ENCODE results near the gene DNASE1L1. TPM values are rescaled to one million over a fixed set of nuclear protein-coding genes. Genes with fewer than 3 reads are reported as not detected.
A peak's percentile ranks its signal among the peaks of the same experiment; 100 is the strongest.

Gene DNASE1L1
- total RNA-seq, 1 donor from 2014 or later = 13.5 TPM

DNA sequence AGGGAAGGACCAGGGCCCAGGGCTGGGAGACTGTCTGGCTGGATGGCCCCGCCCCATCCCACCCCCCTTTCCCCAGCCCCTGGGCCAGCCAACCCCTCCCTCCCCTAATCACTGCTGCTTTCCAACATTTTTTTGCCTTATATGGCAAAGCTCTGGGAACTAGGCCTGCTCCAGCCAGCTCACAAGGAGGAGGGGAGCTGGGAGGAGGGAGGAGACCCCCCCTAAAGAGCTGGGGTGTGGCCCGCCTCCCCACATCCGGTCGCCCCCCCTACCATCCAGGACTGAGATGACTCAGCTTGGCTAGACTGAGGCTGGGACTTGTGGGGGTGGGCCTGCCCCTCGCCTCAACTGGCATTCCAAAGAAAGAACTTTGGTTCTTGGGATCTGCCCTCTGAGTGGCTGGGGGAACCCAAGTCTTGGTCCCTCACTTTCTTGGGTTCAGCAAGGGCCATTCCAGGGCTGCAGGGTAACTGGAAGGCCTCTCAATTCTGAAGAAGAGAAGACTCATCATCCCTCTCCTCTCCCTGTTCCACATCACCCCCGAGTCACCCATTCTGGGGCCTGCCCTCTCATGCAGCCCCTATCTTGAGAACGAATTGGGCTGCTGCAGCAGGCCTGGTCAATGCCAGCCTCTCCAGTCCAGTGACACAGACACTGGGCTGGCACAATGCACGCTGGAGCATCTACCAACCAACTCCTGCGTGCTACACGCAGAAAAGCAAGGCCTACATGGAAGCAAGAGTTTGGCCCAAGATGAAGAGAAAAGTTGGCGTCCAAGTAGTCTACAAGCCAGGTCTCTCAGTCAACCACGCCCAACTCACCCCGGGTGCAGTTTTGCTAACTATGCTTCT lies 39.4 kb downstream of the DNASE1L1 start:
- H3K36me3 Mint-ChIP-seq (ENCODE audit: low read depth) = peaks cover 28% of the 10 kb centered on the region
- peak; percentile 90 for DNase-seq
- no peaks in the 10 kb centered on the region for H3K27me3 Mint-ChIP-seq
- H3K9me3 Mint-ChIP-seq = no peaks in the 10 kb centered on the region
- peak overlapping the region; percentile 95 for H3K4me3 Mint-ChIP-seq
- H3K4me1 Mint-ChIP-seq = peaks cover 13% of the 10 kb centered on the region
- intact Hi-C loops (cut with micrococcal nuclease) = loop anchor here (1.0 to 10.0 kb wide), 4 partner anchors 9 to 655 kb away; partner anchors contain the start of genes F8, FAM3A, FUNDC2 and TMEM187
- peak overlapping the region; percentile 93 for H3K27ac Mint-ChIP-seq

DNA sequence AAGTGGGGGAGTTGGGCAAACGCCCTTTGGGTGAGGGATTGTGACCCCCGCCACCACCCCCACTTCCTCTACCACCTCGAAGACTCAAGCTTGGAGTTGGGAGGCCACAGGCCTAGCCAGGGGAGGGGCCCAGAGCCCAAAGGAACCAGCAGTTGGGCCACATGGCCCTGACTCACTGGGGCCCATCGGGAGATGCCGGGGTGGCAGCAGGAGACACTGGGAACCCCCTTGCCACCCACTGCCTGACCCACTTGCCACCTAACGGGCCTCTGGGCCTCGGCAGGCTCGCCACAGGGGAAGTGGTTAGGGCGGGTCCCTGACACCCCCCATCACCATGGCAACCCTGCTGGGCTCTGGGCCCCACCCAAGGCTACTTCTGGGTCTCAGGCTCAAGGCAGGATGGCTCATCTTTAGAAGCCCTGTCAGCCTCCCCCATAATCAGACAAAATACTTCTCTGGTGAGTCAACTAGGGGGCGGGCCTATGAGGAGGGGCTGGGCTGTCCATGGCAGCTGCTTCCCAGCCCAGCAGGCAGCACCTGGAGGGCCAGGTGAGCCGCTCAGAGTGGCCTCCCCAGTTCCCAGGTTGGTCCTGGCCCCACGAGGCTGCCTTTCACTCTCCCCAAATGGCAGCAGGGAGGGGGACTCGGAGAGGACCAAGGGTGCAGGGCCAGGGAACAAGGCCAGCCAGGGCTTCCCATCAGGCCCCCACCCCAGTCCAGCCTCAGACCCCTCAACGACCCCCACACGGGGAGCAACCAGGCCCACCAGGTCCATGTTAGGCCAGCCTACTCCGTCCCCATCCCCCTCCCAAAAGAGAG lies 40.2 kb downstream of the DNASE1L1 start:
- H3K9me3 Mint-ChIP-seq = no peaks in the 10 kb centered on the region
- intact Hi-C loops (cut with micrococcal nuclease) = loop anchor here (1.0 kb wide), 2 partner anchors 9 to 397 kb away; partner anchors contain the start of gene TMEM187
- peaks cover 30% of the 10 kb centered on the region for H3K36me3 Mint-ChIP-seq (ENCODE audit: low read depth)
- H3K4me1 Mint-ChIP-seq = peaks cover 14% of the 10 kb centered on the region
- H3K27me3 Mint-ChIP-seq = no peaks in the 10 kb centered on the region
- peak overlapping the region; percentile 95 for H3K4me3 Mint-ChIP-seq
- peak overlapping the region; percentile 93 for H3K27ac Mint-ChIP-seq
- DNase-seq = peak; percentile 95

- peak overlapping the region; percentile 93 for H3K27ac Mint-ChIP-seq
- peak overlapping the region; percentile 95 for H3K4me3 Mint-ChIP-seq
- H3K27me3 Mint-ChIP-seq = no peaks in the 10 kb centered on the region
- DNase-seq = no peak
- peaks cover 14% of the 10 kb centered on the region for H3K4me1 Mint-ChIP-seq
- intact Hi-C loops (cut with micrococcal nuclease) = no loop called here
- peaks cover 34% of the 10 kb centered on the region for H3K36me3 Mint-ChIP-seq (ENCODE audit: low read depth)
- H3K9me3 Mint-ChIP-seq = no peaks in the 10 kb centered on the region
These were observed 41.4 kb downstream of the DNASE1L1 start for GRCh38 chrX:154367474-154368308.

DNA sequence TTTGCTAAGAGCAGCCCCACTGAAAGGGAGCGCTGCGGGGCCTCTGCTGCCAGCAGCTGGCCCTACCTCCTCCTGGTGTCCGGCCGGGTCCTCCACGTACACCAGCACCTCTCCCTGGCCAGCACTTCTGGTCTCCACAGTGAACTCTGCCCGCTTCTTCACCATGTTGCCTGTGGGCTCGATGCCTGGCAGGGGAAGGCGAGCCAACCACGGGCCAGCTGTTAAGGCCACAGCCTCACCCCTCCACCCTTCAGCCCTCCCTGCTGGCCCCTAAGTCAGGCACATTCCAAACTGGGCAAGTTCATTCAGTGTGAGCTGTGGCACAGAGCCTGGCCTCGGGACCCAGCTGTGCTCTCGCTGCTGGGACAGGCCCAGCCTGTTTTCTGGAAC lies 42.4 kb downstream of the DNASE1L1 start:
- Mint-ChIP-seq H3K4me1 (peaks cover 10% of the 10 kb centered on the region), H3K36me3 (ENCODE audit: low read depth) (peaks cover 36% of the 10 kb centered on the region), H3K27ac (peak overlapping the region; percentile 25), H3K9me3 (no peaks in the 10 kb centered on the region), H3K4me3 (no peak overlapping the region), H3K27me3 (no peaks in the 10 kb centered on the region)
- intact Hi-C loops (cut with micrococcal nuclease) = no loop called here
- DNase-seq = no peak

GRCh38 chrX:154365997-154366665 lies 42.9 kb downstream of the DNASE1L1 start:
- Mint-ChIP-seq H3K27ac (no peak overlapping the region), H3K9me3 (no peaks in the 10 kb centered on the region), H3K4me1 (peaks cover 10% of the 10 kb centered on the region), H3K27me3 (no peaks in the 10 kb centered on the region), H3K36me3 (ENCODE audit: low read depth) (peaks cover 42% of the 10 kb centered on the region), H3K4me3 (no peak overlapping the region)
- intact Hi-C loops (cut with micrococcal nuclease) = no loop called here
- DNase-seq = no peak

- peak overlapping the region; percentile 15 for H3K27ac Mint-ChIP-seq
These were observed 43.9 kb downstream of the DNASE1L1 start for GRCh38 chrX:154365052-154365600.

DNA sequence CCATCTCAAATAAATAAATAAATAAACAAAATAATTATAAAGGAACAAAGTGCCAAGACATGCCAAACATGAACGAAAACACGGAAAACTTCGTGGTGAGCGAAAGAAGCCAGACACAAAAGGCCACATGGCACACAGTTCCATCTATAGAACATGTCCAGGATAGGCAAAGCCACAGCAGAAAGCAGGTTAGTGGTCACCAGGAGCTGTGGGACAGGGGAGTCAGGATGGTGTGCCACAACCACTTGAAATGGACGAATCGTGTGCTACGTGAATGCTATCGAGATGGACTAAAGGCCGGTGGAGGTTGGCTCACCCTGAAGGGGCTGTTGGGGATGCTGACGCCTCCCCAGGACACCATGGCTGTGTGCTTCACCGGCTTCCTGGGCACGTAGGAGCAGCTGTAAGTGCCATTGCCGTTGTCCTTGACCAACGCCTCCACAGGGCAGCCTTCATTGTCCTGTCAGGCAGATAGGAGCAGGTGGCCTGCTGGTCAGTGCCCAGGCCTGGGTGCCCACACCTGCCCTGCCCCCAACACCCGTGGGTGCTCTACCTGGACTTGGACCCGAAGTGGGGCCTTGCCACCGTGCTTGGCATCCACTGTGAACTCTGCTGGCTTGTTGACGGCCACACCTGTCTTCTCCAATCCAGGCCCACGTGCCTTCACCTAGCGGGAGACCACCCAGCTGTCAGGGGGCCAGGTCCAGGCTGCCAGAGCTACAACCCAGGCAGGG lies 45.2 kb downstream of the DNASE1L1 start:
- intact Hi-C loops (cut with micrococcal nuclease) = no loop called here
- DNase-seq = no peak
- Mint-ChIP-seq H3K4me1 (peaks cover 10% of the 10 kb centered on the region), H3K36me3 (ENCODE audit: low read depth) (peaks cover 45% of the 10 kb centered on the region), H3K27ac (no peak overlapping the region), H3K9me3 (no peaks in the 10 kb centered on the region), H3K4me3 (no peak overlapping the region), H3K27me3 (no peaks in the 10 kb centered on the region)

More at GRCh38 chrX:154365052-154365600, 43.9 kb downstream of the DNASE1L1 start:
- H3K4me1 Mint-ChIP-seq = peaks cover 10% of the 10 kb centered on the region
- DNase-seq = no peak
- no peaks in the 10 kb centered on the region for H3K27me3 Mint-ChIP-seq
- no peak overlapping the region for H3K4me3 Mint-ChIP-seq
- peaks cover 46% of the 10 kb centered on the region for H3K36me3 Mint-ChIP-seq (ENCODE audit: low read depth)
- no peaks in the 10 kb centered on the region for H3K9me3 Mint-ChIP-seq
- intact Hi-C loops (cut with micrococcal nuclease) = no loop called here

GRCh38 chrX:154362085-154362742 lies 46.8 kb downstream of the DNASE1L1 start:
- Mint-ChIP-seq H3K4me3 (no peak overlapping the region), H3K9me3 (no peaks in the 10 kb centered on the region), H3K36me3 (ENCODE audit: low read depth) (peaks cover 47% of the 10 kb centered on the region), H3K27me3 (no peaks in the 10 kb centered on the region), H3K4me1 (peaks cover 7% of the 10 kb centered on the region), H3K27ac (no peak overlapping the region)
- no peak for DNase-seq
- intact Hi-C loops (cut with micrococcal nuclease) = no loop called here

DNA sequence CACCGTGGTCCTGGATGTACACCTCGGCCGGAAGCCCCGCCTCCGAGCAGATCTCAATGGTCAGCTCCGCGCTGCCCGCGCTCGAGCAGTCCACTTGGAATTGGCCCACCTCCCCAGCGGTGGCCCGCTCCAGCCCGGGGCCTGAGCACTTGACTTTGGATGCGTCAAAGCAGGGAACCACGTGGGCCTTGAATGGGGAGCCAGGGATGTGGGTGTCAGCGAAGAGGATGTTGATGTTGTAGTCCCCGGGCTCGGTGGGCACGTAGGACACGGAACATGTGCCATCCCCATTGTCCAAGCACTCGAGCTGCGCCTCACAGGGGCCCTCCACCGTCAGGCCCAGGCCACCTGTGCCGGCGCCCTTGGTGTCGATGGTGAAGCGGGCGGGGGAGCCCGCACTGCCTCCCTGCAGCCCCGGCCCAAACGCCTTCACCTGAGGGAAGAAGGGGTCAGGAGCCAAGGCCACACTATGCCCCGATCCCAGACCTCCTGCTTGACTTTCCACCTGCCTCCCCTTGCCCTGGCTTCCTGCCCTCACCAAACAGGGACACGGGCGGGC lies 48.8 kb downstream of the DNASE1L1 start:
- intact Hi-C loops (cut with micrococcal nuclease) = no loop called here
- Mint-ChIP-seq H3K27me3 (no peaks in the 10 kb centered on the region), H3K9me3 (no peaks in the 10 kb centered on the region), H3K27ac (no peak overlapping the region), H3K4me3 (no peak overlapping the region), H3K36me3 (ENCODE audit: low read depth) (peaks cover 40% of the 10 kb centered on the region), H3K4me1 (peaks cover 10% of the 10 kb centered on the region)
- DNase-seq = no peak

- DNase-seq = no peak
- peaks cover 37% of the 10 kb centered on the region for H3K36me3 Mint-ChIP-seq (ENCODE audit: low read depth)
- no peaks in the 10 kb centered on the region for H3K9me3 Mint-ChIP-seq
- no peak overlapping the region for H3K27ac Mint-ChIP-seq
- H3K27me3 Mint-ChIP-seq = no peaks in the 10 kb centered on the region
- H3K4me3 Mint-ChIP-seq = no peak overlapping the region
- peaks cover 7% of the 10 kb centered on the region for H3K4me1 Mint-ChIP-seq
- intact Hi-C loops (cut with micrococcal nuclease) = no loop called here
These were observed 49.5 kb downstream of the DNASE1L1 start for GRCh38 chrX:154359362-154360154.

DNA sequence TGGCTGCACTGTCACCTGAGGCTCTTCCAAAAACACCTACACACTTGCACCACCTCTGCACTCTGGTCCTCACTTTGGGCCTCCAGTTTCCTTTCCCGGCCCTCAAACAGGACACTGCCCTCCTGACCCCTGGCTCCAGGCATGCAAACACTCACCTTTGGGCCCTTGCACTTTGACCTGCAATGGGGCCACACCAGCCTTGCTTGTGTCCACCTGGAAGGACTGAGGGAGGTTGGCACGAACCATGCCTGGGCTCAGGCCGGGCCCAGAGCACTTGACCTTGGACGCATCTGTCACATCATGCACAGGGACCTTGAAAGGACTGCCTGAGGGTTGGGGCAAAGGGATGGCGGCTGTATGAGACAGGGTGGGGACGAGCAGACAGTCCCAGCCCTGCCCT lies 50.2 kb downstream of the DNASE1L1 start:
- peaks cover 7% of the 10 kb centered on the region for H3K4me1 Mint-ChIP-seq
- no peak for DNase-seq
- no peaks in the 10 kb centered on the region for H3K27me3 Mint-ChIP-seq
- H3K27ac Mint-ChIP-seq = no peak overlapping the region
- H3K36me3 Mint-ChIP-seq (ENCODE audit: low read depth) = peaks cover 37% of the 10 kb centered on the region
- intact Hi-C loops (cut with micrococcal nuclease) = no loop called here
- H3K9me3 Mint-ChIP-seq = no peaks in the 10 kb centered on the region
- H3K4me3 Mint-ChIP-seq = no peak overlapping the region

All from activated CD4-positive, alpha-beta T cell treated with anti-CD3 and anti-CD28 coated beads, Interleukin-2, amount 10 ng/mL, durations not matched to agents 24 days and 14 days (primary cell).